Measurements from ENCODE around the gene SCAND1. TPM values are rescaled to one million over a fixed set of nuclear protein-coding genes. Genes with fewer than 3 reads are reported as not detected.

SCAND1 gene
- total and polyA plus RNA-seq, 2 experiments from 2014 or later, result 45.7 to 177 TPM

GRCh38 chr20:35994994-35995453, 40.7 kb upstream of the SCAND1 start:
- no peak overlapping the region for H2AFZ ChIP-seq
- no peaks in the 10 kb centered on the region for H3K4me1 ChIP-seq (ENCODE audit: insufficient read depth)
- no peak overlapping the region for H3K4me2 ChIP-seq
- WGBS (ENCODE audit: low lambda C conversion rate, missing lambda C conversion rate), result 2% methylated on average over 6 of the region's 6 CpGs
- H3K36me3 ChIP-seq (replicated peaks; ENCODE audit: insufficient read depth, low read depth), result no peaks in the 10 kb centered on the region
- no peak overlapping the region for H3K27ac ChIP-seq
- no peak for TF ChIP-seq EZH2 (IDR thresholded peaks at IDR 0.05; ENCODE audit: borderline replicate concordance)
- TF ChIP-seq CTCF (IDR thresholded peaks at IDR 0.05; ENCODE audit: poor library complexity), result peak; percentile 96
- H3K79me2 ChIP-seq, result no peaks in the 10 kb centered on the region
- peak; percentile 92 for DNase-seq (ENCODE audit: low spot score)
- no peaks in the 10 kb centered on the region for H4K20me1 ChIP-seq (ENCODE audit: insufficient read depth, poor library complexity, severe bottlenecking)
- H3K9me3 ChIP-seq (ENCODE audit: low read depth), result no peaks in the 10 kb centered on the region
- no peaks in the 10 kb centered on the region for H3K9me2 ChIP-seq (replicated peaks; ENCODE audit: insufficient read depth)
- H3K27me3 ChIP-seq, result no peaks in the 10 kb centered on the region
- H3K4me3 ChIP-seq, result no peak overlapping the region

- peak; percentile 75 for DNase-seq (ENCODE audit: low spot score)
- no peaks in the 10 kb centered on the region for H3K79me2 ChIP-seq
These were observed 38.5 kb upstream of the SCAND1 start for GRCh38 chr20:35992713-35993335.

GRCh38 chr20:35991142-35991771, 37.0 kb upstream of the SCAND1 start:
- Histone ChIP-seq H2AFZ (no peak overlapping the region), H3K9me2 (replicated peaks; ENCODE audit: insufficient read depth) (no peaks in the 10 kb centered on the region), H3K27ac (no peak overlapping the region), H4K20me1 (ENCODE audit: insufficient read depth, poor library complexity, severe bottlenecking) (no peaks in the 10 kb centered on the region), H3K79me2 (no peaks in the 10 kb centered on the region), H3K9me3 (ENCODE audit: low read depth) (no peaks in the 10 kb centered on the region), H3K4me3 (no peak overlapping the region), H3K27me3 (no peaks in the 10 kb centered on the region), H3K4me1 (ENCODE audit: insufficient read depth) (no peaks in the 10 kb centered on the region), H3K4me2 (no peak overlapping the region), H3K36me3 (replicated peaks; ENCODE audit: insufficient read depth, low read depth) (no peaks in the 10 kb centered on the region)
- TF ChIP-seq EZH2phosphoT487 (IDR thresholded peaks at IDR 0.05; ENCODE audit: low read depth, severe bottlenecking, unreplicated experiment), result no peak
- peak; percentile 35 for TF ChIP-seq CTCF (IDR thresholded peaks at IDR 0.05; ENCODE audit: poor library complexity)
- no peak for TF ChIP-seq EZH2 (IDR thresholded peaks at IDR 0.05; ENCODE audit: borderline replicate concordance)
- peak; percentile 44 for DNase-seq (ENCODE audit: low spot score)
- WGBS (ENCODE audit: low lambda C conversion rate, missing lambda C conversion rate), result 30% methylated on average over 3 of the region's 3 CpGs

More at GRCh38 chr20:35992713-35993335, 38.5 kb upstream of the SCAND1 start:
- Histone ChIP-seq H3K36me3 (replicated peaks; ENCODE audit: insufficient read depth, low read depth) (no peaks in the 10 kb centered on the region), H3K27ac (no peak overlapping the region), H3K9me2 (replicated peaks; ENCODE audit: insufficient read depth) (no peaks in the 10 kb centered on the region), H3K27me3 (no peaks in the 10 kb centered on the region), H4K20me1 (ENCODE audit: insufficient read depth, poor library complexity, severe bottlenecking) (no peaks in the 10 kb centered on the region), H2AFZ (no peak overlapping the region), H3K9me3 (ENCODE audit: low read depth) (no peaks in the 10 kb centered on the region), H3K4me2 (no peak overlapping the region), H3K4me3 (no peak overlapping the region), H3K4me1 (ENCODE audit: insufficient read depth) (no peaks in the 10 kb centered on the region)
- TF ChIP-seq CTCF (IDR thresholded peaks at IDR 0.05; ENCODE audit: poor library complexity) (peak; percentile 77), EZH2 (IDR thresholded peaks at IDR 0.05; ENCODE audit: borderline replicate concordance) (no peak)
- 7% methylated on average over 6 of the region's 6 CpGs for WGBS (ENCODE audit: low lambda C conversion rate, missing lambda C conversion rate)
